ENCODE data around the gene LHFPL3. TPM values are rescaled to one million over a fixed set of nuclear protein-coding genes. Genes with fewer than 3 reads are reported as not detected.

Gene LHFPL3
- total RNA-seq, 1 experiment from 2014 or later, result 0.83 TPM

DNA sequence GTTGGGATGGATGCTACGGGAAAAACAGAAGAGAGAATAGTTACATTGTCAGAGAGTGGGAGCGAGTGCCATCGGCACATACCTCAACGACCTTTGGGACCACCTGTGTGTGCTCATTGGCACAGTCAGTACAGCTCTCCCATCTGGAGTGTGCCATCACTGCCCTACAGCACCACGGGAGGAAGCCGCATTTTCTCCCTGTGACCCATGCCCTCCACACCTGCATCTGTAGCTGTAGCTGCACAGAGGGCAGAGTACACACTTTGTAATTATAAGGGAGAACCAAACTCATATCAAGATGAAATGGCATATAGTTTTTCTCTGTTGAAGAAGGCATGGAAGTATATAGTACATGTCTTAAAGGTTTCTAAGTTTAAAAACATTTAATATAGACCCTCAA lies 207.4 kb downstream of the LHFPL3 start:
- DNase-seq (ENCODE audit: low spot score) (no peak), ATAC-seq (no peak)
- Mint-ChIP-seq H3K4me3 (no peak overlapping the region), H3K27ac (no peak overlapping the region), H3K36me3 (no peaks in the 10 kb centered on the region), H3K9me3 (no peaks in the 10 kb centered on the region), H3K27me3 (ENCODE audit: low read depth) (no peaks in the 10 kb centered on the region), H3K4me1 (no peaks in the 10 kb centered on the region)
- TF ChIP-seq, protein P1, sequence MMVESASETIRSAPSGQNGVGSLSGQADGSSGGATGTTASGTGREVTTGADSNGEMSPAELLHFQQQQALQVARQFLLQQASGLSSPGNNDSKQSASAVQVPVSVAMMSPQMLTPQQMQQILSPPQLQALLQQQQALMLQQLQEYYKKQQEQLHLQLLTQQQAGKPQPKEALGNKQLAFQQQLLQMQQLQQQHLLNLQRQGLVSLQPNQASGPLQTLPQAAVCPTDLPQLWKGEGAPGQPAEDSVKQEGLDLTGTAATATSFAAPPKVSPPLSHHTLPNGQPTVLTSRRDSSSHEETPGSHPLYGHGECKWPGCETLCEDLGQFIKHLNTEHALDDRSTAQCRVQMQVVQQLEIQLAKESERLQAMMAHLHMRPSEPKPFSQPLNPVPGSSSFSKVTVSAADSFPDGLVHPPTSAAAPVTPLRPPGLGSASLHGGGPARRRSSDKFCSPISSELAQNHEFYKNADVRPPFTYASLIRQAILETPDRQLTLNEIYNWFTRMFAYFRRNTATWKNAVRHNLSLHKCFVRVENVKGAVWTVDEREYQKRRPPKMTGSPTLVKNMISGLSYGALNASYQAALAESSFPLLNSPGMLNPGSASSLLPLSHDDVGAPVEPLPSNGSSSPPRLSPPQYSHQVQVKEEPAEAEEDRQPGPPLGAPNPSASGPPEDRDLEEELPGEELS (CRISPR knock-in tag; IDR thresholded peaks at IDR 0.05), result no peak
- no peak for TF ChIP-seq OVOL2 (CRISPR knock-in tag; IDR thresholded peaks at IDR 0.05; ENCODE audit: borderline replicate concordance)
- no peak for TF ChIP-seq ATF1 (CRISPR knock-in tag; IDR thresholded peaks at IDR 0.05)
- no peak for TF ChIP-seq FOXJ3 (CRISPR knock-in tag; IDR thresholded peaks at IDR 0.05; ENCODE audit: borderline replicate concordance)
- no peak for TF ChIP-seq ELF4 (CRISPR knock-in tag; IDR thresholded peaks at IDR 0.05; ENCODE audit: low read depth)
- no peak for TF ChIP-seq ZNF138 (CRISPR knock-in tag; conservative IDR thresholded peaks at IDR 0.05)
- TF ChIP-seq ZNF416 (CRISPR knock-in tag; IDR thresholded peaks at IDR 0.05), result no peak
- TF ChIP-seq ZNF121 (CRISPR knock-in tag; IDR thresholded peaks at IDR 0.05), result no peak
- TF ChIP-seq NR1H2 (CRISPR knock-in tag; IDR thresholded peaks at IDR 0.05), result no peak
- TF ChIP-seq CBFB (CRISPR knock-in tag; IDR thresholded peaks at IDR 0.05; ENCODE audit: low read depth), result no peak
- ChIA-PET POLR2A (no interaction called here), CTCF (no interaction called here)

DNA sequence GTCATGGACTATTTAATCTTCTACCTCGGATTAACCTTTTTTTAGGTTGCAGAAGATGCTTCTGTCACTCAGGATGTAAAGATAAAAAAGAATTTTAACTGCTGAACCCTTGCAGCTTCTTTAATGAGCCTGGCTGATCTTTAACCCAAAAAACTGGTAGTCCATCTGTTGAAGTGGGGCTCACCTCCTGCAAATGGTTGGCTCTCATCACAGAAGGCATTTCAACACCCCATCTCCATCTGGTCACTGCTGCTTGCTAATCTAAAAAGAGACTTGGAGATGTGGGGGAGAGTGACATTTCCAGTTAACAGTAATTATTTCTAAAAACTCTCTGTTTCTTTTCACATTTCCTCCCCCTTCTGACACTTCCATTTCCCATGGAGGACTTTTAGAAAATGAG lies 208.6 kb downstream of the LHFPL3 start:
- H3K36me3 Mint-ChIP-seq, result no peaks in the 10 kb centered on the region
- no peaks in the 10 kb centered on the region for H3K9me3 Mint-ChIP-seq
- TF ChIP-seq RELA (CRISPR knock-in tag; IDR thresholded peaks at IDR 0.05; ENCODE audit: borderline replicate concordance), result no peak
- H3K27ac Mint-ChIP-seq, result no peak overlapping the region
- ATAC-seq, result no peak
- ChIA-PET POLR2A (no interaction called here), CTCF (no interaction called here)
- DNase-seq (ENCODE audit: low spot score), result no peak
- H3K4me1 Mint-ChIP-seq, result no peaks in the 10 kb centered on the region
- H3K27me3 Mint-ChIP-seq (ENCODE audit: low read depth), result no peaks in the 10 kb centered on the region
- H3K4me3 Mint-ChIP-seq, result no peak overlapping the region

DNA sequence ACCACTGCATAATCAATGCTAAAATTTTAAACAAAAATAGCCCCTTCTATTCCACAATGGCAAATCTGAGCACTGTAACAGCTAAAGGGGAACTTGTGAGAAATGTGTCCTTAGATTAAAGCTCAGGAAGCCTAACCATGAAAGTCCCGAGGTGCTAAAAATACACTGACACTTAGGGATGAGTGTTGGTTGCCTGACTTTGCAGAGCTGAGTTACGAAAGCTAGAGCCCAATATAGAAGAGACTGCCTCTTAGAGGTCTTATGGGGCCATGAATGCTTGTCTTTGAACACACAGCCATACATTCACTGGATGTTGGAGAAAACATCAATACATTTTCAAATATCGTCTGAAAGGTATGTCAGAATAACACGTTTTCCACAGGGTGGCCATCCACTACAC lies 209.7 kb downstream of the LHFPL3 start:
- Mint-ChIP-seq H3K27ac (no peak overlapping the region), H3K9me3 (no peaks in the 10 kb centered on the region; the same call in 1 of the 2 replicates), H3K27me3 (ENCODE audit: low read depth) (no peaks in the 10 kb centered on the region), H3K36me3 (no peaks in the 10 kb centered on the region), H3K4me3 (no peak overlapping the region), H3K4me1 (no peaks in the 10 kb centered on the region)
- DNase-seq (ENCODE audit: low spot score) (no peak), ATAC-seq (no peak)
- ChIA-PET POLR2A (no interaction called here), CTCF (no interaction called here)
- TF ChIP-seq SMAD4 (CRISPR knock-in tag; IDR thresholded peaks at IDR 0.05) (no peak), SOX15 (CRISPR knock-in tag; IDR thresholded peaks at IDR 0.05) (no peak), MYBL2 (CRISPR knock-in tag; IDR thresholded peaks at IDR 0.05) (no peak), ZNF232 (CRISPR knock-in tag; IDR thresholded peaks at IDR 0.05) (no peak), ZNF219 (CRISPR knock-in tag; IDR thresholded peaks at IDR 0.05; ENCODE audit: borderline replicate concordance) (no peak), NR2C2 (CRISPR knock-in tag; IDR thresholded peaks at IDR 0.05) (no peak)
- TF ChIP-seq, protein P2, sequence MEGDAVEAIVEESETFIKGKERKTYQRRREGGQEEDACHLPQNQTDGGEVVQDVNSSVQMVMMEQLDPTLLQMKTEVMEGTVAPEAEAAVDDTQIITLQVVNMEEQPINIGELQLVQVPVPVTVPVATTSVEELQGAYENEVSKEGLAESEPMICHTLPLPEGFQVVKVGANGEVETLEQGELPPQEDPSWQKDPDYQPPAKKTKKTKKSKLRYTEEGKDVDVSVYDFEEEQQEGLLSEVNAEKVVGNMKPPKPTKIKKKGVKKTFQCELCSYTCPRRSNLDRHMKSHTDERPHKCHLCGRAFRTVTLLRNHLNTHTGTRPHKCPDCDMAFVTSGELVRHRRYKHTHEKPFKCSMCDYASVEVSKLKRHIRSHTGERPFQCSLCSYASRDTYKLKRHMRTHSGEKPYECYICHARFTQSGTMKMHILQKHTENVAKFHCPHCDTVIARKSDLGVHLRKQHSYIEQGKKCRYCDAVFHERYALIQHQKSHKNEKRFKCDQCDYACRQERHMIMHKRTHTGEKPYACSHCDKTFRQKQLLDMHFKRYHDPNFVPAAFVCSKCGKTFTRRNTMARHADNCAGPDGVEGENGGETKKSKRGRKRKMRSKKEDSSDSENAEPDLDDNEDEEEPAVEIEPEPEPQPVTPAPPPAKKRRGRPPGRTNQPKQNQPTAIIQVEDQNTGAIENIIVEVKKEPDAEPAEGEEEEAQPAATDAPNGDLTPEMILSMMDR (IDR thresholded peaks at IDR 0.05), result no peak
- TF ChIP-seq, protein P3, sequence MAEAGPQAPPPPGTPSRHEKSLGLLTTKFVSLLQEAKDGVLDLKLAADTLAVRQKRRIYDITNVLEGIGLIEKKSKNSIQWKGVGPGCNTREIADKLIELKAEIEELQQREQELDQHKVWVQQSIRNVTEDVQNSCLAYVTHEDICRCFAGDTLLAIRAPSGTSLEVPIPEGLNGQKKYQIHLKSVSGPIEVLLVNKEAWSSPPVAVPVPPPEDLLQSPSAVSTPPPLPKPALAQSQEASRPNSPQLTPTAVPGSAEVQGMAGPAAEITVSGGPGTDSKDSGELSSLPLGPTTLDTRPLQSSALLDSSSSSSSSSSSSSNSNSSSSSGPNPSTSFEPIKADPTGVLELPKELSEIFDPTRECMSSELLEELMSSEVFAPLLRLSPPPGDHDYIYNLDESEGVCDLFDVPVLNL (CRISPR knock-in tag; IDR thresholded peaks at IDR 0.05; ENCODE audit: borderline replicate concordance, low read depth), result no peak
- TF ChIP-seq, protein P4, sequence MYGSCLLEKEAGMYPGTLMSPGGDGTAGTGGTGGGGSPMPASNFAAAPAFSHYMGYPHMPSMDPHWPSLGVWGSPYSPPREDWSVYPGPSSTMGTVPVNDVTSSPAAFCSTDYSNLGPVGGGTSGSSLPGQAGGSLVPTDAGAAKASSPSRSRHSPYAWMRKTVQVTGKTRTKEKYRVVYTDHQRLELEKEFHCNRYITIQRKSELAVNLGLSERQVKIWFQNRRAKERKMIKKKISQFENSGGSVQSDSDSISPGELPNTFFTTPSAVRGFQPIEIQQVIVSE (CRISPR knock-in tag; IDR thresholded peaks at IDR 0.05; ENCODE audit: borderline replicate concordance), result no peak
- TF ChIP-seq, protein P5, sequence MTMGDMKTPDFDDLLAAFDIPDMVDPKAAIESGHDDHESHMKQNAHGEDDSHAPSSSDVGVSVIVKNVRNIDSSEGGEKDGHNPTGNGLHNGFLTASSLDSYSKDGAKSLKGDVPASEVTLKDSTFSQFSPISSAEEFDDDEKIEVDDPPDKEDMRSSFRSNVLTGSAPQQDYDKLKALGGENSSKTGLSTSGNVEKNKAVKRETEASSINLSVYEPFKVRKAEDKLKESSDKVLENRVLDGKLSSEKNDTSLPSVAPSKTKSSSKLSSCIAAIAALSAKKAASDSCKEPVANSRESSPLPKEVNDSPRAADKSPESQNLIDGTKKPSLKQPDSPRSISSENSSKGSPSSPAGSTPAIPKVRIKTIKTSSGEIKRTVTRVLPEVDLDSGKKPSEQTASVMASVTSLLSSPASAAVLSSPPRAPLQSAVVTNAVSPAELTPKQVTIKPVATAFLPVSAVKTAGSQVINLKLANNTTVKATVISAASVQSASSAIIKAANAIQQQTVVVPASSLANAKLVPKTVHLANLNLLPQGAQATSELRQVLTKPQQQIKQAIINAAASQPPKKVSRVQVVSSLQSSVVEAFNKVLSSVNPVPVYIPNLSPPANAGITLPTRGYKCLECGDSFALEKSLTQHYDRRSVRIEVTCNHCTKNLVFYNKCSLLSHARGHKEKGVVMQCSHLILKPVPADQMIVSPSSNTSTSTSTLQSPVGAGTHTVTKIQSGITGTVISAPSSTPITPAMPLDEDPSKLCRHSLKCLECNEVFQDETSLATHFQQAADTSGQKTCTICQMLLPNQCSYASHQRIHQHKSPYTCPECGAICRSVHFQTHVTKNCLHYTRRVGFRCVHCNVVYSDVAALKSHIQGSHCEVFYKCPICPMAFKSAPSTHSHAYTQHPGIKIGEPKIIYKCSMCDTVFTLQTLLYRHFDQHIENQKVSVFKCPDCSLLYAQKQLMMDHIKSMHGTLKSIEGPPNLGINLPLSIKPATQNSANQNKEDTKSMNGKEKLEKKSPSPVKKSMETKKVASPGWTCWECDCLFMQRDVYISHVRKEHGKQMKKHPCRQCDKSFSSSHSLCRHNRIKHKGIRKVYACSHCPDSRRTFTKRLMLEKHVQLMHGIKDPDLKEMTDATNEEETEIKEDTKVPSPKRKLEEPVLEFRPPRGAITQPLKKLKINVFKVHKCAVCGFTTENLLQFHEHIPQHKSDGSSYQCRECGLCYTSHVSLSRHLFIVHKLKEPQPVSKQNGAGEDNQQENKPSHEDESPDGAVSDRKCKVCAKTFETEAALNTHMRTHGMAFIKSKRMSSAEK (CRISPR knock-in tag; IDR thresholded peaks at IDR 0.05; ENCODE audit: borderline replicate concordance), result no peak
- TF ChIP-seq, protein P6, sequence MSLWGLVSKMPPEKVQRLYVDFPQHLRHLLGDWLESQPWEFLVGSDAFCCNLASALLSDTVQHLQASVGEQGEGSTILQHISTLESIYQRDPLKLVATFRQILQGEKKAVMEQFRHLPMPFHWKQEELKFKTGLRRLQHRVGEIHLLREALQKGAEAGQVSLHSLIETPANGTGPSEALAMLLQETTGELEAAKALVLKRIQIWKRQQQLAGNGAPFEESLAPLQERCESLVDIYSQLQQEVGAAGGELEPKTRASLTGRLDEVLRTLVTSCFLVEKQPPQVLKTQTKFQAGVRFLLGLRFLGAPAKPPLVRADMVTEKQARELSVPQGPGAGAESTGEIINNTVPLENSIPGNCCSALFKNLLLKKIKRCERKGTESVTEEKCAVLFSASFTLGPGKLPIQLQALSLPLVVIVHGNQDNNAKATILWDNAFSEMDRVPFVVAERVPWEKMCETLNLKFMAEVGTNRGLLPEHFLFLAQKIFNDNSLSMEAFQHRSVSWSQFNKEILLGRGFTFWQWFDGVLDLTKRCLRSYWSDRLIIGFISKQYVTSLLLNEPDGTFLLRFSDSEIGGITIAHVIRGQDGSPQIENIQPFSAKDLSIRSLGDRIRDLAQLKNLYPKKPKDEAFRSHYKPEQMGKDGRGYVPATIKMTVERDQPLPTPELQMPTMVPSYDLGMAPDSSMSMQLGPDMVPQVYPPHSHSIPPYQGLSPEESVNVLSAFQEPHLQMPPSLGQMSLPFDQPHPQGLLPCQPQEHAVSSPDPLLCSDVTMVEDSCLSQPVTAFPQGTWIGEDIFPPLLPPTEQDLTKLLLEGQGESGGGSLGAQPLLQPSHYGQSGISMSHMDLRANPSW (CRISPR knock-in tag; conservative IDR thresholded peaks at IDR 0.05; ENCODE audit: low read depth), result no peak

Data from WTC11 (cell line).